NB4 (cell line): ENCODE measurements around the gene SMPD1.

ENCODE experiments used
- DNase-seq: peaks from one replicate; pipeline ENCODE4 v3.0.0; 2010; ENCODE audit warnings: low read depth
- H3K4me3 ChIP-seq: one replicate; pipeline ENCODE4 v1.5.1; 2011; ENCODE audit warnings: mild to moderate bottlenecking, low read depth, low read length, moderate library complexity
- MYC ChIP-seq: IDR thresholded peaks from 2 replicates; pipeline ENCODE4 v1.6.1; 2011; ENCODE audit warnings: low read depth, low read length
- POLR2A ChIP-seq: IDR thresholded peaks from 2 replicates; pipeline ENCODE4 v1.6.1; 2011; ENCODE audit warnings: mild to moderate bottlenecking; ENCODE audit not compliant: insufficient read length; ENCODE audit errors: extremely low read depth
- TF ChIP-seq, protein P1 (sequence below): IDR thresholded peaks from 2 replicates; pipeline ENCODE4 v1.6.1; 2011; ENCODE audit warnings: low read depth, low read length
- TF ChIP-seq, protein P2 (sequence below): IDR thresholded peaks from one replicate; pipeline ENCODE4 v1.5.1; 2012; ENCODE audit warnings: low read depth, low read length

The SMPD1 gene

DNA sequence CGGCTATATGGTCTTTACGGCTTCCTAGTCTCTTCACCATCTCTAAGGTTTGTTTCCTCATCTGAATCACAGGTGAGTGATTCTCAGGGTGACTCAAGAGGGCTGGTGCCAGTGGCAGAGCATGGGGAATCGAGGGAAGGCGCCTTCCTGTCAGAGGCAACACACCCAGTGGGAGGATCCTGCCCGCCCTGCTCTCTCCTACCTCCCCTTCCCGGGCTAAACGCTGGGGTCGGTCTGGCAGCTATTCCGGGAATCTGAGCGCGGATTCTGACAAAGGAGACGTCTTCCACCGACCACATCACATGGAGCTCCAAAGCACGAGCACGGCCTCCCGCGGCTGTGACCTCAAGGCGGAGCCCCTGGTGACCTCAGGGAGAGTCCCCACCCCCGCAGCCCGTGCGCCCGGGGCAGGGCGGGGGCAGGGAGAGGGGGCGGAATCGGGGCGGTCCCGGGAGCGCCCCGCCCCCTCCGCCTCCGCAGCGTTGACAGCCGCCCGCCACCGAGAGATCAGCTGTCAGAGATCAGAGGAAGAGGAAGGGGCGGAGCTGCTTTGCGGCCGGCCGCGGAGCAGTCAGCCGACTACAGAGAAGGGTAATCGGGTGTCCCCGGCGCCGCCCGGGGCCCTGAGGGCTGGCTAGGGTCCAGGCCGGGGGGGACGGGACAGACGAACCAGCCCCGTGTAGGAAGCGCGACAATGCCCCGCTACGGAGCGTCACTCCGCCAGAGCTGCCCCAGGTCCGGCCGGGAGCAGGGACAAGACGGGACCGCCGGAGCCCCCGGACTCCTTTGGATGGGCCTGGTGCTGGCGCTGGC is at the start of gene SMPD1:
Gene SMPD1 (plus strand): TSS at position 570 of the 813 bp plus-strand sequence. CDS start 125 bp downstream, at position 695.
- TF ChIP-seq, protein P1, sequence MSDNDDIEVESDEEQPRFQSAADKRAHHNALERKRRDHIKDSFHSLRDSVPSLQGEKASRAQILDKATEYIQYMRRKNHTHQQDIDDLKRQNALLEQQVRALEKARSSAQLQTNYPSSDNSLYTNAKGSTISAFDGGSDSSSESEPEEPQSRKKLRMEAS: peak; percentile 73
- TF ChIP-seq POLR2A (peak; percentile 36), MYC (no peak)
- TF ChIP-seq, protein P2, sequence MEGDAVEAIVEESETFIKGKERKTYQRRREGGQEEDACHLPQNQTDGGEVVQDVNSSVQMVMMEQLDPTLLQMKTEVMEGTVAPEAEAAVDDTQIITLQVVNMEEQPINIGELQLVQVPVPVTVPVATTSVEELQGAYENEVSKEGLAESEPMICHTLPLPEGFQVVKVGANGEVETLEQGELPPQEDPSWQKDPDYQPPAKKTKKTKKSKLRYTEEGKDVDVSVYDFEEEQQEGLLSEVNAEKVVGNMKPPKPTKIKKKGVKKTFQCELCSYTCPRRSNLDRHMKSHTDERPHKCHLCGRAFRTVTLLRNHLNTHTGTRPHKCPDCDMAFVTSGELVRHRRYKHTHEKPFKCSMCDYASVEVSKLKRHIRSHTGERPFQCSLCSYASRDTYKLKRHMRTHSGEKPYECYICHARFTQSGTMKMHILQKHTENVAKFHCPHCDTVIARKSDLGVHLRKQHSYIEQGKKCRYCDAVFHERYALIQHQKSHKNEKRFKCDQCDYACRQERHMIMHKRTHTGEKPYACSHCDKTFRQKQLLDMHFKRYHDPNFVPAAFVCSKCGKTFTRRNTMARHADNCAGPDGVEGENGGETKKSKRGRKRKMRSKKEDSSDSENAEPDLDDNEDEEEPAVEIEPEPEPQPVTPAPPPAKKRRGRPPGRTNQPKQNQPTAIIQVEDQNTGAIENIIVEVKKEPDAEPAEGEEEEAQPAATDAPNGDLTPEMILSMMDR: no peak
- peak; percentile 89 for DNase-seq

DNA sequence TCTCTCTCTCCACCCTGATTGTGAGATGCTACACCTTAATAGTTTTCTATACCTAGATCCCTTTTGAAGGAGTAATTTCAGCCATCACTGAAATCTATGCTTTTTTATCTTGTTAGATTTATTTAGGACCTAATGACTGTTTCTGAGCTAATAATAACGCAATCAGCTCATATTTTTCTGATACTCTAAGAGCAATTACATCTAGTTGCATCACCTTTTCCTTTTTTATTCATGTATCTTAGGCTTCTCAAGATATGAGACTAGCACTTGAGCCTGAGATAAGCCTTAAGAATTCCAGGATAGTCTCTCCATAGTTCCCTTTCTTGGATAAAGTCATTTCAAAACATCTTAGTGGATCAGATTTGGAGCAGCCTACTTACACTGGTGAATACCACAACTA is 44.9 kb upstream of the SMPD1 start:
- no peak overlapping the region for H3K4me3 ChIP-seq
- DNase-seq: no peak
- TF ChIP-seq, protein P2: no peak
- TF ChIP-seq MYC: no peak
- no peak for TF ChIP-seq POLR2A
- TF ChIP-seq, protein P1: no peak

More for the DNA sequence above, at the start of gene SMPD1:
- peak within 1 kb of the TSS; percentile 57 for H3K4me3 ChIP-seq

DNA sequence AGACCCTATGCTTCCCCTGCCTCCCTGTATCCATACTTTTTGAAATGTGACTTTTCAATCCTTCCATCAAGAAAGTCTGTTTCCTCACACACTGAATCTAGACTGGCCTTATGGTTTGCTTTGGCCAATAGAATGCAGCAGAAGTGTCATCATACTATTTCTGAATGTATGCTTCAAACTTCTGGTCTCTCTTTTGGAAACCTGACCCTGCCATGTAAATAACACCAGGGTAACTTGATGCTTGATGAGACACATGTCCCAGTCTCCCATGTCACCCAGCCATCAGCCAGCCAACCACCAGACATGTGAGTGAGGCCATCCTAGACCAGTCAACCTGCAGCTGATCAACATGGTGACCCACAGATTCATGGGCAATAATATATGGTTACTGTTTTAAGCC is 40.2 kb upstream of the SMPD1 start:
- no peak for DNase-seq
- no peak overlapping the region for H3K4me3 ChIP-seq
- TF ChIP-seq POLR2A (no peak), MYC (no peak)
- TF ChIP-seq, protein P2: no peak
- TF ChIP-seq, protein P1: no peak

DNA sequence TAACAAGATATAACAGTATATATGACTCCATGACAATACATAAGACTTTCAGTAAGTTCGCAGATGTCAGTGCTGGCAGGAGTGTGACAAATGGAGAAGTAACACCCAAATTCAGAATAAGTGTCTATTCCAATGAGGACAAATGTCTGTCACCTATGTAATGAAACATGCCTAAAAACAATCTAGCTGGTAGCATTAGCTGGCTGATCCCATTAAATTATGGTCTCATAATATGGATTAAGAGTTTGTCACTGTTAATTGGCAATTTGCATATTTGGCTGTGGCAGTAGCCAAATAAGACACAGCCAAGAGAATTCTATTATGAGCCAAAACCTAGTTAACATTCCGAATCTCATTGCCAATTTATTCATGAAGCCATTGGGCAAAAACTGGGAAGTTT is 39.8 kb upstream of the SMPD1 start:
- TF ChIP-seq, protein P1: no peak
- TF ChIP-seq MYC: no peak
- TF ChIP-seq, protein P2: no peak
- no peak for TF ChIP-seq POLR2A

DNA sequence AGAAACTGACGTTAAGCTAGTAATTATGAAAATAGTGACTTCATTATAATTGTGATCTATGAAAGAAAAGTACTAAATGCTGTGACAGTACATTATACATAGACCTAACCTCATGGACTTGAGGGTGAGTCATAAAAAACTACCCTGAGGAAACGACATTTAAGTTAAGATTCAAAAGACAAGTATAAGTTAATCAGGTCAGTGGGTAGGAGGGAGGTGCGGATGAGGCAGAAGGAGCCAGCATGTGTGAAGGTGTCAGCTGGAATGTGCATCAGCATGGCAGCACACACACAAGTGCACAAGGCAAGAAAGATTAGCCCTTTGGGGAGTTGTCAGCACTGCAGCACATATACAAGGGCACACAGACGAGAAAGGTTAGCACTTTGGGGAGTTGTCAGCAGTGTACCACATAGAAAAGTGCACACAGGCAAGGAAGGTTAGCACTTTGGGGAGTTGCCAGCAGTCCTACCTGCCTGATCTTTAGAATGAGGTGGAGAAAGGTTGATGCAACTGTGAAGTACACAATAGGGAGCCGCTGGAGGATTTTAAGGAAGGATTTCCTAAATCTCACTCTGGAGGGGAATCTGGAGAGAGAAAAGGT is 38.4 kb upstream of the SMPD1 start:
- TF ChIP-seq POLR2A (no peak), MYC (no peak)
- TF ChIP-seq, protein P2: no peak
- TF ChIP-seq, protein P1: no peak
- no peak for DNase-seq
- H3K4me3 ChIP-seq: no peak overlapping the region

More for the DNA sequence above, 39.8 kb upstream of the SMPD1 start:
- DNase-seq: no peak
- no peak overlapping the region for H3K4me3 ChIP-seq
